ENCODE data around the gene DYNLT4.

DNA sequence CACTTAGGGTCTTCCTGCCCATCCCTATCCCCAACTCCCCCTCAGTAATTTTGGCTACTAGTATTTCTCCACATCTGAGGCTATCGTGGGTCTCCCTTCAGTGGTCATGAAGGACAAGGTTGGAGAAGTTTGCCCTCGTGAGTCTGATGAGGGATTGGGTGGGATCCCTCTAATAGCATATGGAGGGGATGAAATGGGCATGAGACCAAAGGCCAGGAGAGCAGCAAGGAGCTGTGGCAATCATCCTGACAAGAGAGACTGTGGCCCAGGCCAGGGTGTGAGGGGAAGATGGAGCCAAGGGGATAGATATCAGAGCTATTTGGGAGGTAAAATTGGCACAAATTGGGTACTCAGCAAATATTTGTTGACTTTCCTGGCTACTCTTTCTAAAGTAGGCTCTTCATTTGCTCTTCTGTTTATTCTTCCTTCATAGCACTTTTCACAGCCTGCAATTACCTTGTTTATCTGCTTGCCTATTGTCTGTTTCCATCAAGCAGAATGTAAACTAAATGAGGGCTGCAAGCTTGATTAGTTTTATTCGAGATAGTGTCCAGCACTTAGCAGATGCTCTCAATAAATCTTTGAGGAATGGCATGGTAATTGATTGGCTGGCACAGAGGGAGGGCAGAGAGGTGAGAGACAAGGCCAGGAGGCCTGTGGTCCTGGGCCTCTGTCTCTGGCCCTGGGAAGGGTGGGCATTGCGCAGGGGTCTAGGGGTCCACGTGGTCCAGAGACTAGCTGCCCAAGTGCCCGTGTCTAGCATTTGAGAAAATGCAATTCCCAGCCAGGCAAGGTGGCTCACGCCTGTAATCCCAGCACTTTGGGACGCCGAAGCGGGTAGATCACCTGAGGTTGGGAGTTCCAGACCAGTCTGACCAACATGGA is 8.4 kb downstream of the DYNLT4 start:
- TF ChIP-seq, protein P1, sequence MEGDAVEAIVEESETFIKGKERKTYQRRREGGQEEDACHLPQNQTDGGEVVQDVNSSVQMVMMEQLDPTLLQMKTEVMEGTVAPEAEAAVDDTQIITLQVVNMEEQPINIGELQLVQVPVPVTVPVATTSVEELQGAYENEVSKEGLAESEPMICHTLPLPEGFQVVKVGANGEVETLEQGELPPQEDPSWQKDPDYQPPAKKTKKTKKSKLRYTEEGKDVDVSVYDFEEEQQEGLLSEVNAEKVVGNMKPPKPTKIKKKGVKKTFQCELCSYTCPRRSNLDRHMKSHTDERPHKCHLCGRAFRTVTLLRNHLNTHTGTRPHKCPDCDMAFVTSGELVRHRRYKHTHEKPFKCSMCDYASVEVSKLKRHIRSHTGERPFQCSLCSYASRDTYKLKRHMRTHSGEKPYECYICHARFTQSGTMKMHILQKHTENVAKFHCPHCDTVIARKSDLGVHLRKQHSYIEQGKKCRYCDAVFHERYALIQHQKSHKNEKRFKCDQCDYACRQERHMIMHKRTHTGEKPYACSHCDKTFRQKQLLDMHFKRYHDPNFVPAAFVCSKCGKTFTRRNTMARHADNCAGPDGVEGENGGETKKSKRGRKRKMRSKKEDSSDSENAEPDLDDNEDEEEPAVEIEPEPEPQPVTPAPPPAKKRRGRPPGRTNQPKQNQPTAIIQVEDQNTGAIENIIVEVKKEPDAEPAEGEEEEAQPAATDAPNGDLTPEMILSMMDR (IDR thresholded peaks at IDR 0.05): no peak
- TF ChIP-seq SIN3A (IDR thresholded peaks at IDR 0.05; ENCODE audit: borderline replicate concordance, insufficient read depth, low read depth, low read length): no peak
